Nephron (organoid): ENCODE measurements around the gene PTH2.

Source experiments
- H3K27ac Mint-ChIP-seq, 3 experiments: 2 replicates each; pipeline ENCODE4 v1.8.0; 2020; ENCODE audit warnings: mixed read lengths in 3 of 3, mild to moderate bottlenecking in 2 of 3, moderate library complexity in 1 of 3
- H3K27me3 Mint-ChIP-seq: 2 replicates; pipeline ENCODE4 v1.8.0; 2021; ENCODE audit warnings: low read depth, mild to moderate bottlenecking, moderate library complexity, mixed read lengths
- H3K36me3 Mint-ChIP-seq: 2 replicates; pipeline ENCODE4 v1.8.0; 2020; ENCODE audit warnings: low read depth, mixed read lengths
- H3K4me1 Mint-ChIP-seq: 2 replicates; pipeline ENCODE4 v1.8.0; 2020; ENCODE audit warnings: mixed read lengths
- H3K4me3 Mint-ChIP-seq, 3 experiments: 2 replicates each; pipeline ENCODE4 v1.8.0; 2020; ENCODE audit warnings: mild to moderate bottlenecking in 3 of 3, mixed read lengths in 3 of 3, moderate library complexity in 2 of 3
- H3K9me3 Mint-ChIP-seq: 2 replicates; pipeline ENCODE4 v1.8.0; 2020; ENCODE audit warnings: mixed read lengths
- CTCF ChIP-seq, 3 experiments: fragments of 200-600 bp; sonication (generic); IDR thresholded peaks; one replicate each; pipeline ENCODE4 v1.5.0; 2021; ENCODE audit warnings: antibody characterized with exemption in 3 of 3; ENCODE audit not compliant: unreplicated experiment in 3 of 3

PTH2 gene

GRCh38 chr19:49425922-49426592, 2.8 kb upstream of the PTH2 start:
- peaks cover 7% of the 10 kb centered on the region for H3K9me3 Mint-ChIP-seq
- no peak for TF ChIP-seq CTCF (IDR thresholded peaks at IDR 0.05; ENCODE audit: unreplicated experiment in 3 of 3)
- H3K4me3 Mint-ChIP-seq = peak overlapping the region in 1 of 3 experiments; percentile 59
- H3K36me3 Mint-ChIP-seq = no peaks in the 10 kb centered on the region
- H3K27me3 Mint-ChIP-seq = peaks cover 100% of the 10 kb centered on the region
- H3K4me1 Mint-ChIP-seq = peaks cover 40% of the 10 kb centered on the region
- H3K27ac Mint-ChIP-seq = no peak overlapping the region

- Mint-ChIP-seq H3K27me3 (peaks cover 100% of the 10 kb centered on the region), H3K36me3 (no peaks in the 10 kb centered on the region), H3K27ac (no peak within 1 kb of the TSS), H3K4me1 (peaks cover 46% of the 10 kb centered on the region), H3K4me3 (peak within 1 kb of the TSS in 1 of 3 experiments; percentile 7), H3K9me3 (peaks cover 7% of the 10 kb centered on the region)
- TF ChIP-seq CTCF (IDR thresholded peaks at IDR 0.05; ENCODE audit: unreplicated experiment in 3 of 3) = no peak
Observed at GRCh38 chr19:49425178-49425577, 1.9 kb upstream of the PTH2 start, which contains the start of gene GFY. Gene GFY, plus strand, starts transcription at chr19:49425388. Its CDS starts 1,043 bp downstream, at chr19:49426431.

- Mint-ChIP-seq H3K27me3 (peaks cover 100% of the 10 kb centered on the region), H3K9me3 (peaks cover 3% of the 10 kb centered on the region), H3K4me3 (peak overlapping the region; percentile 14 to 41 (median 41)), H3K27ac (peak overlapping the region in 1 of 3 experiments; percentile 8), H3K36me3 (no peaks in the 10 kb centered on the region), H3K4me1 (peaks cover 51% of the 10 kb centered on the region)
- no peak for TF ChIP-seq CTCF (IDR thresholded peaks at IDR 0.05; ENCODE audit: unreplicated experiment in 3 of 3)
Observed at GRCh38 chr19:49423985-49424303, 703 bp upstream of the PTH2 start.

GRCh38 chr19:49422407-49423070, 702 bp downstream of the PTH2 start:
- H3K4me3 Mint-ChIP-seq = peak overlapping the region; percentile 67 to 75 (median 70)
- peaks cover 3% of the 10 kb centered on the region for H3K9me3 Mint-ChIP-seq
- peak; percentile 23 to 56 (median 49) for TF ChIP-seq CTCF (IDR thresholded peaks at IDR 0.05; ENCODE audit: unreplicated experiment in 3 of 3)

GRCh38 chr19:49421878-49422202, 1.4 kb downstream of the PTH2 start:
- Mint-ChIP-seq H3K4me1 (peaks cover 48% of the 10 kb centered on the region), H3K4me3 (peak overlapping the region in 2 of 3 experiments; percentile 24 to 29), H3K9me3 (peaks cover 3% of the 10 kb centered on the region), H3K36me3 (no peaks in the 10 kb centered on the region), H3K27me3 (peaks cover 93% of the 10 kb centered on the region), H3K27ac (no peak overlapping the region)
- TF ChIP-seq CTCF (IDR thresholded peaks at IDR 0.05; ENCODE audit: unreplicated experiment in 3 of 3) = no peak

More at GRCh38 chr19:49422407-49423070, 702 bp downstream of the PTH2 start:
- peaks cover 49% of the 10 kb centered on the region for H3K4me1 Mint-ChIP-seq
- peaks cover 96% of the 10 kb centered on the region for H3K27me3 Mint-ChIP-seq
- no peaks in the 10 kb centered on the region for H3K36me3 Mint-ChIP-seq
- H3K27ac Mint-ChIP-seq = no peak overlapping the region
